Transverse colon (tissue), 4 donors: ENCODE measurements around the gene DESI1. TPM values are rescaled to one million over a fixed set of nuclear protein-coding genes. Genes with fewer than 3 reads are reported as not detected.
"Not testable (repeated sequence)": the region's sequence is repeated elsewhere in the genome, so short reads cannot be mapped to it uniquely, and the experiment has no call there.

Source experiments
- DNase-seq: peaks from one replicate; pipeline ENCODE4 v3.0.0-alpha.2; 2019
- H3K27ac ChIP-seq, 4 donors: fragments of 200-600 bp; sonication (generic); 2 replicates each; pipeline ENCODE4 v1.5.1; 2016 to 2018; ENCODE audit warnings: inconsistent platforms in 4 of 4
- H3K27me3 ChIP-seq: fragments of 200-600 bp; sonication (generic); 2 replicates; pipeline ENCODE4 v1.5.1; 2017; ENCODE audit warnings: inconsistent platforms
- H3K36me3 ChIP-seq, 4 donors: fragments of 200-600 bp; sonication (generic); 2 replicates each; pipeline ENCODE4 v1.5.1; 2017 to 2019; ENCODE audit warnings: inconsistent platforms in 4 of 4
- H3K4me1 ChIP-seq, 4 donors: fragments of 200-600 bp; sonication (generic); 2 replicates each; pipeline ENCODE4 v1.5.1; 2017 to 2020; ENCODE audit warnings: inconsistent platforms in 4 of 4
- H3K4me3 ChIP-seq, 4 donors: fragments of 200-600 bp; sonication (generic); 1 replicate in 1 of 4; 2 replicates in 3 of 4; pipeline versions ENCODE4 v1.5.1 to v1.6.1; 2017 to 2019; ENCODE audit warnings: inconsistent platforms in 4 of 4
- H3K9me3 ChIP-seq, 2 donors: fragments of 200-600 bp; sonication (generic); 2 replicates each; pipeline ENCODE4 v1.5.1; 2017 to 2019; ENCODE audit warnings: inconsistent platforms in 2 of 2
- EP300 ChIP-seq: sonication (generic); formaldehyde crosslinking; IDR thresholded peaks from one replicate; pipeline ENCODE4 v1.6.1; 2017; ENCODE audit warnings: antibody characterized with exemption, low read depth
- POLR2A ChIP-seq: fragments of 450-650 bp; IDR thresholded peaks from one replicate; pipeline ENCODE4 v1.6.1; 2016; ENCODE audit warnings: antibody characterized with exemption, mild to moderate bottlenecking, moderate library complexity
- POLR2AphosphoS5 ChIP-seq, 3 donors: sonication (generic); formaldehyde crosslinking; IDR thresholded peaks; one replicate each; pipeline ENCODE4 v1.6.1; 2016; ENCODE audit warnings: antibody characterized with exemption in 3 of 3
- WGBS, 2 donors: methylation state at CpG; one replicate each; pipeline ENCODE4 v1.1.5; 2018; ENCODE audit warnings: low coverage in 1 of 2; 5-methylcytosine and 5-hydroxymethylcytosine counted together
- in situ Hi-C, 4 donors: fragments of 200-750 bp; cut with MboI; loops; one replicate each; pipeline versions ENCODE4 v1.15.0 to v1.15.1; 2017; ENCODE audit warnings: low sequenced_read_pairs in 3 of 4, low pct_ligation_motif_present in 1 of 4, low pct_unique_long_range_greater_than_20kb in 1 of 4
- intact Hi-C: fragments of 100-400 bp; cut with DNase I; formaldehyde crosslinking; loops from one replicate; pipeline ENCODE4 v1.15.1; 2023; ENCODE audit warnings: low total_unique reads
- total RNA-seq, 4 donors: library from RNA; depleted of rRNA; stranded (reverse); fragments of >200 nt; gene quantifications; one replicate each; pipeline ENCODE4 v1.1.0, GENCODE V29; 2016
- TF ChIP-seq, protein P1 (sequence below), 5 experiments: fragments of 200-600 bp in 3 of 5; fragments of 450-650 bp in 2 of 5; sonication (generic) in 3 of 5; IDR thresholded peaks; 1 replicate in 2 of 5; 2 replicates in 3 of 5; pipeline ENCODE4 v1.5.1; 2016 to 2017; ENCODE audit warnings: antibody characterized with exemption in 5 of 5, inconsistent platforms in 3 of 5, mild to moderate bottlenecking in 2 of 5, moderate library complexity in 1 of 5

DESI1 gene
- total RNA-seq, 4 donors from 2014 or later, result 13.5 to 27.6 (median 16.8) TPM

DNA sequence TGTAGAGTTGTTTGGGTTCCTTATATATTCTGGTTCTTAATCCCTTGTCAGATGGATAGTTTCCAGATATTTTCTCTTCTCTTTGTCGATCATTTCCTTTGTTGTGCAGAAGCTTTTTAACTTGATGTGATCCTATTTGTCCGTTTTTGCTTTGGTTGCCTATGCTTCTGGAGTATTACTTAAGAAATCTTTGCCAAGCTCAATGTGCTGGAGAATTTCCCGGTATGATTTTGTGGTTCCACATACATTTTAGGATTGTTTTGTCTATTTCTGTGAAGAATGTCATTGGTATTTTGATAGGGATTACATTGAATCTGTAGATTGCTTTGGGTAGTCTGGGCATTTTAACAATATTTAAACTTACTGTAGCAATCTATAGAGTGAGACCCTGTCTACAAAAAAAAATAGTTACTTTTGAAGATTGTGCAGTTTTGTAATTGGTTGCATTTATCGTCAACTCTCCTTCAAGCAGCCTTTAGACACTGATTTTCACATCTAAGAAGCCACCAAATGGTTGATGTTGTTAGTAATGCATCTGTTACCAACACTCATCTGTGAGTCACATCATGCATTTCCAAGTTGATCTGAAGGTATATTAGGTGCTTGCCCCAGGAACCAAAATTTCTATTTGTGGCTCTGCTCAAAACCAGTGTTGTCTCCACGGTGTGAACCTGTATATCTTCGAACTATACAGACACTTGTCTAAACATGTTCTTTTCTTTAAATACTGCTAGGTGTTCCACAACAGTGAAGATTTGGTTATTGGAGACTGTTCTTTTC is 21.7 kb upstream of the DESI1 start:
- TF ChIP-seq POLR2A (no peak), EP300 (no peak), POLR2AphosphoS5 (IDR thresholded peaks at IDR 0.05) (no peak)
- TF ChIP-seq, protein P1, sequence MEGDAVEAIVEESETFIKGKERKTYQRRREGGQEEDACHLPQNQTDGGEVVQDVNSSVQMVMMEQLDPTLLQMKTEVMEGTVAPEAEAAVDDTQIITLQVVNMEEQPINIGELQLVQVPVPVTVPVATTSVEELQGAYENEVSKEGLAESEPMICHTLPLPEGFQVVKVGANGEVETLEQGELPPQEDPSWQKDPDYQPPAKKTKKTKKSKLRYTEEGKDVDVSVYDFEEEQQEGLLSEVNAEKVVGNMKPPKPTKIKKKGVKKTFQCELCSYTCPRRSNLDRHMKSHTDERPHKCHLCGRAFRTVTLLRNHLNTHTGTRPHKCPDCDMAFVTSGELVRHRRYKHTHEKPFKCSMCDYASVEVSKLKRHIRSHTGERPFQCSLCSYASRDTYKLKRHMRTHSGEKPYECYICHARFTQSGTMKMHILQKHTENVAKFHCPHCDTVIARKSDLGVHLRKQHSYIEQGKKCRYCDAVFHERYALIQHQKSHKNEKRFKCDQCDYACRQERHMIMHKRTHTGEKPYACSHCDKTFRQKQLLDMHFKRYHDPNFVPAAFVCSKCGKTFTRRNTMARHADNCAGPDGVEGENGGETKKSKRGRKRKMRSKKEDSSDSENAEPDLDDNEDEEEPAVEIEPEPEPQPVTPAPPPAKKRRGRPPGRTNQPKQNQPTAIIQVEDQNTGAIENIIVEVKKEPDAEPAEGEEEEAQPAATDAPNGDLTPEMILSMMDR (IDR thresholded peaks at IDR 0.05), result no peak
- intact Hi-C loops (no loop called here), in situ Hi-C loops (no loop called here)
- Histone ChIP-seq H3K4me3 (no peak overlapping the region), H3K4me1 (no peaks in the 10 kb centered on the region), H3K36me3 (peaks cover 0 to 62% (median 30%) of the 10 kb centered on the region in 4 donors), H3K9me3 (no peaks in the 10 kb centered on the region), H3K27ac (no peak overlapping the region), H3K27me3 (no peaks in the 10 kb centered on the region)
- WGBS, 2 donors, result 94 to 95% methylated on average over 6 of the region's 6 CpGs
- no peak for DNase-seq

DNA sequence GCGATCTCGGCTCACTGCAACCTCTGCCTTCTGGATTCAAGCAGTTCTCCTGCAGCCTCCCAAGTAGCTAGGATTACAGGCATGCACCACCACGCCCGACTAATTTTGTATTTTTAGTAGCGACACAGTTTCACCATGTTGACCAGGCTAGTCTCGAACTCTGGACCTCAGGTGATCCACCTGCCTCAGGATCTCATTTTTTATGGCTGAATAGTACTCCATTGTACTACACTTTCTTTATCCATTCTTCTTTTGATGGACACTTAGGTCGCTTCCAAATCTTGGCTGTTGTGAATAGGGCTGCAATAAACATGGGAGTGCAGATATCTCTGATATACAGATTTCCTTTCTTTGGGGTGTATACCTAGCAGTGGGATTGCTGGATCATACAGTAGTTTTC is 21.0 kb upstream of the DESI1 start:
- DNase-seq, result no peak
- Histone ChIP-seq H3K4me3 (no peak overlapping the region), H3K27me3 (no peaks in the 10 kb centered on the region), H3K36me3 (peaks cover 0 to 62% (median 30%) of the 10 kb centered on the region in 4 donors), H3K27ac (no peak overlapping the region), H3K4me1 (no peaks in the 10 kb centered on the region), H3K9me3 (no peaks in the 10 kb centered on the region)
- in situ Hi-C loops, result no loop called here
- intact Hi-C loops, result no loop called here
- 98% methylated on average over 6 to 7 of the region's 7 CpGs for WGBS, 2 donors
- TF ChIP-seq POLR2A, result no peak
- no peak for TF ChIP-seq POLR2AphosphoS5 (IDR thresholded peaks at IDR 0.05)
- TF ChIP-seq, protein P1 (IDR thresholded peaks at IDR 0.05), result no peak
- TF ChIP-seq EP300, result no peak

DNA sequence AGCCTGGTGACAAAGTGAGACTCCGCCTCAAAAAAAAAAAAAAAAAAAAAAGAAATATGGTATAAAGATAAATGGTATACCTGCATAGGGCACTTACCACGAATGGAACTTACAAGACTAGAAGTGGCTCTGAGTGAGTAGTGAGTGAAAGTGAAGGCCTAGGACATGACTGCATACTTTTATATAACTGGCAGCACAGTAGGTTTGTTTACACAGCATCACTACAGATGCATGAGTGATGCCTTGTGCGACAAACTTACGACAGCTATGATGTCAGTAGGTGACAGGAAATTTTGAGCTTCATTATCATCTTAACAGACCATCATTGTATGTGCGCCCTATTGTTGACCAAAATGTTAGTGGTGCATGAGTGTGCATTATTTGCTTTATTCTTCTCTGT is 17.9 kb upstream of the DESI1 start:
- Histone ChIP-seq H3K9me3 (no peaks in the 10 kb centered on the region), H3K36me3 (peaks cover 0 to 68% (median 33%) of the 10 kb centered on the region in 4 donors), H3K27ac (no peak overlapping the region), H3K4me1 (peaks cover 0 to 3% (median 0%) of the 10 kb centered on the region in 4 donors), H3K4me3 (no peak overlapping the region), H3K27me3 (no peaks in the 10 kb centered on the region)
- no peak for DNase-seq
- in situ Hi-C loops, result no loop called here
- TF ChIP-seq EP300 (no peak), POLR2AphosphoS5 (IDR thresholded peaks at IDR 0.05) (no peak), POLR2A (no peak)
- TF ChIP-seq, protein P1 (IDR thresholded peaks at IDR 0.05), result no peak
- intact Hi-C loops, result no loop called here
- 78 to 93% methylated on average over 2 to 5 of the region's 5 CpGs for WGBS, 2 donors

DNA sequence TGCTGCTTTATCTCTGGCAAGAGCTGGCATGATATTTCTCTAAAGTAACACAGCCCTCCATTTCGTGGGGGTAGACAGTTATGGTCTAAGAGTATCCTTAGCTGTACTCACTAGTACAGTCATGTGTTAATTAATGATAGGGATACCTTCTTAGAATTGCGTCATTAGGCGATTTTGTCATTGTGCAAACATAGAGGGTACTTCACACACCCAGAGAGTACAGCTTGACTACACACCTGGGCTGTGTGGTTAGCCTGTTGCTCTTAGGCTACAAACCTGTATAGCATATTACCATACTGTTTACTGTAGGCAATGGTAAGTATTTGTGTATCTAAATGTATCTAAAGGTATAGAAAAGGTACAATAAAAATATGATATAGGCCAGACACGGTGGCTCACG is 17.3 kb upstream of the DESI1 start:
- Histone ChIP-seq H3K36me3 (peaks cover 0 to 65% (median 33%) of the 10 kb centered on the region in 4 donors), H3K4me1 (peaks cover 0 to 3% (median 0%) of the 10 kb centered on the region in 4 donors), H3K9me3 (no peaks in the 10 kb centered on the region), H3K27ac (no peak overlapping the region), H3K27me3 (no peaks in the 10 kb centered on the region), H3K4me3 (no peak overlapping the region)
- 83 to 96% methylated on average over 5 of the region's 5 CpGs for WGBS, 2 donors
- DNase-seq, result no peak
- intact Hi-C loops (no loop called here), in situ Hi-C loops (no loop called here)
- TF ChIP-seq POLR2AphosphoS5 (IDR thresholded peaks at IDR 0.05), result no peak
- TF ChIP-seq, protein P1 (IDR thresholded peaks at IDR 0.05), result no peak
- TF ChIP-seq POLR2A, result no peak
- no peak for TF ChIP-seq EP300

DNA sequence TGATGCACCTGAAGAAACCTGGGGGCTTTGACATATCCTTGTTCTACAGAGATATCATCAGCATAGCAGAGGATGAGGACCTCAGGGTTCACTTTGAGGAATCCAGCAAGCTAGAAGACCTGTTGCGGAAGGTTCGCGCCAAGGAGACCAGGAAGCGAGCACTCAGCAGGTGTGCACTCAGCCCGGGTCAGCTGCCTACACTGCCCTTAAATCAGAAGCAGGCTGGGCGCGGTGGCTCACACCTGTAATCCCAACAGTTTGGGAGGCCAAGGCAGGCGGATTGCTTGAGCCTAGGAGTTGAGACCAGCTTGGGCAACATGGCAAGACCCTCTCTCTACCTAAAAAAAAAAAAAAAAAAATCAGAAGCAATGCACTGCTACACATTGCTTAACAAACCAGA is 16.8 kb upstream of the DESI1 start:
- H3K4me1 ChIP-seq, H3K4me3 ChIP-seq, H3K9me3 ChIP-seq, DNase-seq, intact Hi-C loops, H3K27me3 ChIP-seq, H3K27ac ChIP-seq, in situ Hi-C loops: not testable (repeated sequence)
- WGBS, 2 donors, result 97% methylated on average over 8 of the region's 8 CpGs; no CpG with 5 or more reads in 1 of the 2 donors
- peaks cover 0 to 62% (median 32%) of the 10 kb centered on the region in 4 donors for H3K36me3 ChIP-seq
